ENCODE data around the gene THOC5.

Gene THOC5

GRCh38 chr22:29517215-29517908, 36.2 kb downstream of the THOC5 start:
- no peaks in the 10 kb centered on the region for H3K27me3 ChIP-seq (ENCODE audit: insufficient read depth, low read depth, severe bottlenecking)
- H3K9me3 ChIP-seq (ENCODE audit: severe bottlenecking): no peaks in the 10 kb centered on the region
- peaks cover 69% of the 10 kb centered on the region for H3K36me3 ChIP-seq
- no peak overlapping the region for H3K4me3 ChIP-seq (ENCODE audit: low read depth, low read length)
- no peak for TF ChIP-seq CTCF (IDR thresholded peaks at IDR 0.05; ENCODE audit: low read depth, low read length)
- no peak for DNase-seq
- H3K27ac ChIP-seq: no peak overlapping the region

GRCh38 chr22:29512031-29512430, 41.5 kb downstream of the THOC5 start:
- Histone ChIP-seq H3K36me3 (peaks cover 65% of the 10 kb centered on the region), H3K4me3 (ENCODE audit: low read depth, low read length) (no peak overlapping the region), H3K27me3 (ENCODE audit: insufficient read depth, low read depth, severe bottlenecking) (no peaks in the 10 kb centered on the region), H3K9me3 (ENCODE audit: severe bottlenecking) (no peaks in the 10 kb centered on the region), H3K27ac (no peak overlapping the region)
- no peak for TF ChIP-seq CTCF (IDR thresholded peaks at IDR 0.05; ENCODE audit: low read depth, low read length)
- DNase-seq: no peak

- TF ChIP-seq CTCF (IDR thresholded peaks at IDR 0.05; ENCODE audit: low read depth, low read length): no peak
- DNase-seq: no peak
- Histone ChIP-seq H3K27ac (no peak overlapping the region), H3K36me3 (peaks cover 65% of the 10 kb centered on the region), H3K4me3 (ENCODE audit: low read depth, low read length) (no peak overlapping the region), H3K27me3 (ENCODE audit: insufficient read depth, low read depth, severe bottlenecking) (no peaks in the 10 kb centered on the region), H3K9me3 (ENCODE audit: severe bottlenecking) (no peaks in the 10 kb centered on the region)
Measured at GRCh38 chr22:29511126-29511862, 42.3 kb downstream of the THOC5 start.

GRCh38 chr22:29510542-29510941, 43.0 kb downstream of the THOC5 start:
- DNase-seq: no peak
- Histone ChIP-seq H3K27ac (no peak overlapping the region), H3K27me3 (ENCODE audit: insufficient read depth, low read depth, severe bottlenecking) (no peaks in the 10 kb centered on the region), H3K9me3 (ENCODE audit: severe bottlenecking) (no peaks in the 10 kb centered on the region), H3K4me3 (ENCODE audit: low read depth, low read length) (no peak overlapping the region), H3K36me3 (peaks cover 67% of the 10 kb centered on the region)
- TF ChIP-seq CTCF (IDR thresholded peaks at IDR 0.05; ENCODE audit: low read depth, low read length): no peak

- no peak for DNase-seq
- Histone ChIP-seq H3K9me3 (ENCODE audit: severe bottlenecking) (no peaks in the 10 kb centered on the region), H3K4me3 (ENCODE audit: low read depth, low read length) (no peak overlapping the region), H3K36me3 (peaks cover 61% of the 10 kb centered on the region), H3K27me3 (ENCODE audit: insufficient read depth, low read depth, severe bottlenecking) (no peaks in the 10 kb centered on the region), H3K27ac (no peak overlapping the region)
- TF ChIP-seq CTCF (IDR thresholded peaks at IDR 0.05; ENCODE audit: low read depth, low read length): no peak
Measured at GRCh38 chr22:29509815-29510214, 43.7 kb downstream of the THOC5 start.

All from WERI-Rb-1 (cell line).